ENCODE results near the gene KIF1A. TPM values are rescaled to one million over a fixed set of nuclear protein-coding genes. Genes with fewer than 3 reads are reported as not detected.

KIF1A gene
- total RNA-seq, 1 donor from 2014 or later = 29.9 TPM

- Mint-ChIP-seq H3K36me3 (no peaks in the 10 kb centered on the region), H3K4me3 (no peak overlapping the region), H3K27ac (no peak overlapping the region), H3K27me3 (ENCODE audit: insufficient read depth, low read depth) (peaks cover 5% of the 10 kb centered on the region), H3K4me1 (no peaks in the 10 kb centered on the region), H3K9me3 (no peaks in the 10 kb centered on the region)
- Histone ChIP-seq H3K27ac (no peak overlapping the region), H2AFZ (replicated peaks) (no peak overlapping the region), H3K36me3 (no peaks in the 10 kb centered on the region), H3K27me3 (no peaks in the 10 kb centered on the region), H3K9ac (no peak overlapping the region), H3K4me3 (no peak overlapping the region), H3K4me2 (no peak overlapping the region), H3F3A (ENCODE audit: low read depth) (no peaks in the 10 kb centered on the region), H3K9me3 (ENCODE audit: low read depth) (no peaks in the 10 kb centered on the region), H3K4me1 (no peaks in the 10 kb centered on the region), H4K20me1 (ENCODE audit: low read depth) (no peaks in the 10 kb centered on the region), H3K79me2 (ENCODE audit: low read depth) (no peaks in the 10 kb centered on the region)
- no peak for DNase-seq (ENCODE audit: low spot score)
- no peak for TF ChIP-seq CTCF (IDR thresholded peaks at IDR 0.05)
- TF ChIP-seq EZH2 (IDR thresholded peaks at IDR 0.05) = no peak
- TF ChIP-seq EZH2phosphoT487 (IDR thresholded peaks at IDR 0.05) = no peak
Observed at GRCh38 chr2:240723851-240724250, 96.2 kb downstream of the KIF1A start.

GRCh38 chr2:240722796-240723735 is 97.0 kb downstream of the KIF1A start:
- Histone ChIP-seq H3K36me3 (no peaks in the 10 kb centered on the region), H3K9ac (no peak overlapping the region), H3K4me2 (no peak overlapping the region), H4K20me1 (ENCODE audit: low read depth) (no peaks in the 10 kb centered on the region), H3K27me3 (no peaks in the 10 kb centered on the region), H2AFZ (replicated peaks) (no peak overlapping the region), H3K4me1 (no peaks in the 10 kb centered on the region), H3K27ac (no peak overlapping the region), H3F3A (ENCODE audit: low read depth) (no peaks in the 10 kb centered on the region), H3K79me2 (ENCODE audit: low read depth) (no peaks in the 10 kb centered on the region), H3K9me3 (ENCODE audit: low read depth) (no peaks in the 10 kb centered on the region), H3K4me3 (no peak overlapping the region)
- Mint-ChIP-seq H3K27ac (no peak overlapping the region), H3K9me3 (no peaks in the 10 kb centered on the region), H3K4me1 (no peaks in the 10 kb centered on the region), H3K36me3 (no peaks in the 10 kb centered on the region), H3K4me3 (no peak overlapping the region), H3K27me3 (ENCODE audit: insufficient read depth, low read depth) (peaks cover 5% of the 10 kb centered on the region)
- DNase-seq (ENCODE audit: low spot score) = no peak
- TF ChIP-seq CTCF (IDR thresholded peaks at IDR 0.05) = no peak

GRCh38 chr2:240722376-240722775 is 97.6 kb downstream of the KIF1A start:
- H2AFZ ChIP-seq (replicated peaks) = no peak overlapping the region
- no peaks in the 10 kb centered on the region for H3K9me3 ChIP-seq (ENCODE audit: low read depth)
- no peak overlapping the region for H3K4me3 Mint-ChIP-seq
- H3K4me1 ChIP-seq = no peaks in the 10 kb centered on the region
- no peaks in the 10 kb centered on the region for H3F3A ChIP-seq (ENCODE audit: low read depth)
- DNase-seq (ENCODE audit: low spot score) = no peak
- no peaks in the 10 kb centered on the region for H3K9me3 Mint-ChIP-seq
- H3K4me2 ChIP-seq = no peak overlapping the region
- no peaks in the 10 kb centered on the region for H4K20me1 ChIP-seq (ENCODE audit: low read depth)
- no peaks in the 10 kb centered on the region for H3K27me3 ChIP-seq
- H3K9ac ChIP-seq = no peak overlapping the region
- H3K27me3 Mint-ChIP-seq (ENCODE audit: insufficient read depth, low read depth) = peaks cover 5% of the 10 kb centered on the region
- no peaks in the 10 kb centered on the region for H3K36me3 Mint-ChIP-seq
- no peak overlapping the region for H3K27ac ChIP-seq
- H3K4me1 Mint-ChIP-seq = no peaks in the 10 kb centered on the region
- H3K36me3 ChIP-seq = no peaks in the 10 kb centered on the region
- H3K4me3 ChIP-seq = no peak overlapping the region
- TF ChIP-seq EZH2phosphoT487 (IDR thresholded peaks at IDR 0.05) = no peak
- TF ChIP-seq CTCF (IDR thresholded peaks at IDR 0.05) = no peak
- TF ChIP-seq EZH2 (IDR thresholded peaks at IDR 0.05) = no peak
- H3K79me2 ChIP-seq (ENCODE audit: low read depth) = no peaks in the 10 kb centered on the region
- H3K27ac Mint-ChIP-seq = no peak overlapping the region
